Common myeloid progenitor, CD34-positive (primary cell): Measurements from ENCODE around the gene LRP6.

Experiments
- CTCF ChIA-PET: fragments of 350-600 bp; sonication (Branson Sonifier 250); formaldehyde crosslinking; loops from one replicate; lab custom pipeline; 2021; ENCODE audit warnings: antibody characterized with exemption; lab: Charles Lee
- POLR2A ChIA-PET: fragments of 350-600 bp; sonication (Branson Sonifier 250); formaldehyde crosslinking; loops from one replicate; lab custom pipeline; 2021; ENCODE audit warnings: antibody characterized with exemption; lab: Charles Lee
- DNase-seq, 3 donors: peaks; one replicate each; pipeline versions ENCODE4 v3.0.0 to v3.0.0-alpha.2; 2013
- H3K27ac ChIP-seq, 2 experiments: 1 replicate in 1 of 2; 2 replicates in 1 of 2; pipeline ENCODE4 v1.7.0; 2013; ENCODE audit warnings: inconsistent platforms in 2 of 2, low read length in 2 of 2, mild to moderate bottlenecking in 2 of 2, low read depth in 1 of 2, moderate library complexity in 1 of 2; ENCODE audit not compliant: severe bottlenecking in 2 of 2, insufficient read depth in 1 of 2, poor library complexity in 1 of 2
- H3K27me3 ChIP-seq, 5 experiments: replicated peaks in 2 of 5; 1 replicate in 3 of 5; 2 replicates in 2 of 5; pipeline versions ENCODE4 v1.6.1 to v1.7.0; 2013; ENCODE audit warnings: low read length in 4 of 5, mild to moderate bottlenecking in 2 of 5, moderate library complexity in 2 of 5, inconsistent platforms in 1 of 5; ENCODE audit not compliant: insufficient read depth in 5 of 5, control insufficient read depth in 4 of 5
- H3K36me3 ChIP-seq, 4 experiments: 1 replicate in 2 of 4; 2 replicates in 2 of 4; pipeline versions ENCODE4 v1.6.1 to v1.7.0; 2013; ENCODE audit warnings: low read length in 3 of 4, control low read depth in 1 of 4, mild to moderate bottlenecking in 1 of 4; ENCODE audit not compliant: control insufficient read depth in 4 of 4, insufficient read depth in 4 of 4
- H3K4me1 ChIP-seq, 4 experiments: 1 replicate in 3 of 4; 2 replicates in 1 of 4; pipeline versions ENCODE4 v1.6.1 to v1.7.1; 2013; ENCODE audit warnings: low read length in 3 of 4, mild to moderate bottlenecking in 3 of 4, control low read depth in 1 of 4, inconsistent platforms in 1 of 4, moderate library complexity in 1 of 4; ENCODE audit not compliant: control insufficient read depth in 4 of 4, insufficient read depth in 4 of 4; ENCODE audit errors: control extremely low read depth in 1 of 4
- H3K4me3 ChIP-seq, 7 experiments: 1 replicate in 4 of 7; 2 replicates in 3 of 7; pipeline versions ENCODE4 v1.5.1 to v1.7.0; 2013; ENCODE audit warnings: mild to moderate bottlenecking in 7 of 7, low read length in 6 of 7, moderate library complexity in 6 of 7, inconsistent platforms in 2 of 7, low read depth in 2 of 7, control low read depth in 1 of 7; ENCODE audit not compliant: insufficient read depth in 4 of 7, control insufficient read depth in 1 of 7; ENCODE audit errors: extremely low read depth in 1 of 7
- H3K9me3 ChIP-seq, 5 experiments: 1 replicate in 4 of 5; 2 replicates in 1 of 5; pipeline versions ENCODE4 v1.6.1 to v1.7.1; 2013; ENCODE audit warnings: low read length in 4 of 5, mild to moderate bottlenecking in 2 of 5, inconsistent platforms in 1 of 5, low read depth in 1 of 5, moderate library complexity in 1 of 5; ENCODE audit not compliant: control insufficient read depth in 4 of 5, insufficient read depth in 2 of 5; ENCODE audit errors: control extremely low read depth in 1 of 5
- WGBS: methylation state at CpG from one replicate; pipeline ENCODE4 v1.1.5; 2013; ENCODE audit not compliant: insufficient coverage; 5-methylcytosine and 5-hydroxymethylcytosine counted together

Gene LRP6

DNA sequence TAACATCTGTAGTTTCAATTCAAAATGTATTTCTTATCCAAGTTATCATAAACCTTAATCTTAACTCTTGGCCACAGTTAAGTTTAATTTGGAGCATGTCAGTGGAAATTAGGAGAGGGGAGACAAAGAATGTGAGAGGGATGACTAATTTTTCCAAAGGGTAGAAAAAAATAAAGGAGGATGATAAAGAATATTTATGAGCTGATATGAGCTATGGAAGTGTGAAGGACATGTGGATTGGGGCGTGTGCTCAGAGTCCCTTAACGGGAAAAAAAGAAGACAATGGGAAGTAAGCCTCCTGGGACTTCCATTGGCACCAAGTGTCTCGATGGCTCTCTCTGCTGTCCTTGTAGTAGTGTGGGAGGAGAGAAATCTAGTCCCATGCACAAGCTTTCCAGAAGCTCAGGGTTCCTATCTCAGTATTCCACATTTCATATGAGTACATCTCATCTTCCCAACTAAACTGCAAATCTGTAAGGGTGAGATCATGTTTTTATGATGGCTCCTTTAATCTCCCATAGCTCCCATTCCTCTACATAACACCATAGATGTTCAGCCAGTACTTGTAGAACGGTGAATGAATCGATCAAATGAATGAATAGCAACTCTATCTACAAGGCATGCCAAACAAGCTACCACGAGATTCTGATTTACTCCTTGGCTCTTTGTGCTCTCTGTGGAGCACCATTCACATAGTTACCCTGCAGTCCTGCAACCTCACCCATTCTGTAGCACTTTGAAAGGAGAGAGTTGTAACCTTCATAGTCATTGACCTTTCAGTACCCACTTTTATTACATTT lies 168.8 kb downstream of the LRP6 start:
- CTCF ChIA-PET = no interaction called here
- no peak overlapping the region for H3K27ac ChIP-seq
- peaks cover 0 to 15% (median 8%) of the 10 kb centered on the region in 4 experiments for H3K4me1 ChIP-seq
- no peaks in the 10 kb centered on the region for H3K27me3 ChIP-seq
- 96% methylated on average over 5 of the region's 6 CpGs for WGBS
- no peak overlapping the region for H3K4me3 ChIP-seq
- no peaks in the 10 kb centered on the region for H3K36me3 ChIP-seq
- no peak for DNase-seq
- POLR2A ChIA-PET = interaction anchor here (0.6 kb wide), 1 partner anchor 31 kb away, joined by 3 read pairs; no protein-coding TSS in a partner anchor
- no peaks in the 10 kb centered on the region for H3K9me3 ChIP-seq

- ChIA-PET POLR2A (no interaction called here), CTCF (interaction anchor here (0.7 to 1.3 kb wide), 3 partner anchors 13 to 25 kb away, joined by 3 read pairs; no protein-coding TSS in a partner anchor)
- Histone ChIP-seq H3K27me3 (no peaks in the 10 kb centered on the region), H3K4me1 (peaks cover 0 to 15% (median 8%) of the 10 kb centered on the region in 4 experiments), H3K27ac (no peak overlapping the region), H3K9me3 (no peaks in the 10 kb centered on the region), H3K36me3 (no peaks in the 10 kb centered on the region), H3K4me3 (no peak overlapping the region)
- peak; percentile 18 to 64 (median 53) for DNase-seq
- WGBS = 9% methylated on average over 3 of the region's 3 CpGs
Measured at GRCh38 chr12:12095021-12095420, 171.8 kb downstream of the LRP6 start.

GRCh38 chr12:12094481-12094880 lies 172.4 kb downstream of the LRP6 start:
- Histone ChIP-seq H3K4me1 (peaks cover 0 to 15% (median 8%) of the 10 kb centered on the region in 4 experiments), H3K4me3 (no peak overlapping the region), H3K9me3 (no peaks in the 10 kb centered on the region), H3K27me3 (no peaks in the 10 kb centered on the region), H3K27ac (no peak overlapping the region), H3K36me3 (no peaks in the 10 kb centered on the region)
- POLR2A ChIA-PET = no interaction called here
- CTCF ChIA-PET = interaction anchor here (0.7 to 1.3 kb wide), 4 partner anchors 11 to 25 kb away, joined by 3 to 6 read pairs (median 3); no protein-coding TSS in a partner anchor
- no peak for DNase-seq
- 85% methylated on average over 4 of the region's 4 CpGs for WGBS

DNA sequence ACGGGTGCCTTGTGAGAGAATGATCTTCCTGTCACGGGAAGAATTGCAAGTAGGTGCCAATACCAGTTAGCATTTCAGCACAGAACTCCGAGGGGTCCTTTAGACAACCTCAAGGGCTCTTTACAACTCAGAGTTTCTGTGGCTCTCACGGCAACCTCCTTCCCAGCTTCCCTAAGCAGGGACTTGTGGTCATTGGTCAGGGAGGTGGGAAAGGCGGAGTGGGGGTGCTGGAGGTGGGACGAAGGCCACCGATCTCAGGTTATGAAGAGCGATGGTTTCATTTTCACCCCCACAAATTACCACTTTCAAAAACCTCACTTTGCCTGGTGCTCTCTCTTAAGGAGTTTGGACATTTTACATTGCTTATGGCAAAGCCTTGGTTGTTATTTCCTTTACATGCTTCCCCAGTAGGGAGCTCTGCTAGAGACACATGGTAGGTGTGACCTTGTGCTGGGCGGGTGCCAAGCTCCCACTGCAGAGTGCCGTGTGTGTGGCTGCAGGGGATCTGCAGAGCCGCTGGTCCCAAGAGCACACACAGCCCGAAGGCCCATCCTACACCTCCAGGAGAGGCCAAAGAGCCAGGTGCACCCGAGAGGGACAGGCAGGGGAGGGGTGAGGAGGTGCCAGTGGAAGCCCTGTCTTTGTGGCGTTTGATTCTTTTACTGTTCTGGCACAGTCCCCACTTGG lies 174.7 kb downstream of the LRP6 start:
- Histone ChIP-seq H3K27me3 (peaks cover 0 to 4% (median 0%) of the 10 kb centered on the region in 5 experiments), H3K36me3 (no peaks in the 10 kb centered on the region), H3K4me1 (peaks cover 0 to 13% (median 8%) of the 10 kb centered on the region in 4 experiments), H3K9me3 (no peaks in the 10 kb centered on the region), H3K4me3 (no peak overlapping the region), H3K27ac (no peak overlapping the region)
- no peak for DNase-seq
- ChIA-PET CTCF (no interaction called here), POLR2A (no interaction called here)
- 94% methylated on average over 8 of the region's 14 CpGs for WGBS

- ChIA-PET POLR2A (no interaction called here), CTCF (interaction anchor here (0.7 kb wide), 1 partner anchor 87 kb away, joined by 3 read pairs; no protein-coding TSS in a partner anchor)
- Histone ChIP-seq H3K36me3 (no peaks in the 10 kb centered on the region), H3K4me1 (peaks cover 0 to 13% (median 8%) of the 10 kb centered on the region in 4 experiments), H3K27me3 (peaks cover 0 to 4% (median 0%) of the 10 kb centered on the region in 5 experiments), H3K4me3 (no peak overlapping the region), H3K27ac (no peak overlapping the region), H3K9me3 (no peaks in the 10 kb centered on the region)
- WGBS = 100% methylated on average over 2 of the region's 3 CpGs
- no peak for DNase-seq
Measured at GRCh38 chr12:12091071-12091470, 175.8 kb downstream of the LRP6 start.

- CTCF ChIA-PET = interaction anchor here (0.5 kb wide), 1 partner anchor 501 kb away, joined by 3 read pairs; no protein-coding TSS in a partner anchor
- 95% methylated on average over 6 of the region's 9 CpGs for WGBS
- no peak for DNase-seq
- H3K9me3 ChIP-seq = no peaks in the 10 kb centered on the region
- H3K27ac ChIP-seq = no peak overlapping the region
- no peak overlapping the region for H3K4me3 ChIP-seq
- H3K36me3 ChIP-seq = no peaks in the 10 kb centered on the region
- POLR2A ChIA-PET = no interaction called here
- no peaks in the 10 kb centered on the region for H3K4me1 ChIP-seq
- peaks cover 0 to 4% (median 0%) of the 10 kb centered on the region in 5 experiments for H3K27me3 ChIP-seq
Measured at GRCh38 chr12:12088761-12089160, 178.1 kb downstream of the LRP6 start.
